GM23248 (cell line): ENCODE data around the gene THOC7. TPM values are rescaled to one million over a fixed set of nuclear protein-coding genes. Genes with fewer than 3 reads are reported as not detected.

Experiments
- DNase-seq: peaks from one replicate; pipeline ENCODE4 v3.0.0-alpha.2; 2015
- H2AFZ ChIP-seq: fragments of 200-600 bp; sonication (generic); 2 replicates; pipeline ENCODE4 v1.6.1; 2016; ENCODE audit warnings: antibody characterized with exemption
- H3F3A ChIP-seq: fragments of 200-600 bp; sonication (generic); 2 replicates; pipeline ENCODE4 v1.6.1; 2016; ENCODE audit warnings: mild to moderate bottlenecking, antibody characterized with exemption, mixed run types; ENCODE audit not compliant: insufficient read depth
- H3K27ac ChIP-seq: fragments of 200-600 bp; sonication (generic); 2 replicates; pipeline ENCODE4 v1.5.1; 2016; ENCODE audit warnings: mild to moderate bottlenecking
- H3K27me3 ChIP-seq: fragments of 200-600 bp; sonication (generic); replicated peaks from 2 replicates; pipeline ENCODE4 v1.6.1; 2016; ENCODE audit warnings: mild to moderate bottlenecking; ENCODE audit not compliant: insufficient read depth
- H3K36me3 ChIP-seq: fragments of 200-600 bp; sonication (generic); 2 replicates; pipeline ENCODE4 v1.6.1; 2016; ENCODE audit warnings: low read depth, mild to moderate bottlenecking
- H3K4me1 ChIP-seq: fragments of 200-600 bp; sonication (generic); 2 replicates; pipeline ENCODE4 v1.6.1; 2016; ENCODE audit warnings: mild to moderate bottlenecking; ENCODE audit not compliant: insufficient read depth
- H3K4me2 ChIP-seq: fragments of 200-600 bp; sonication (generic); one replicate; pipeline ENCODE4 v1.6.1; 2016; ENCODE audit warnings: mild to moderate bottlenecking; ENCODE audit not compliant: unreplicated experiment
- H3K4me3 ChIP-seq: fragments of 200-600 bp; sonication (generic); 2 replicates; pipeline ENCODE4 v1.5.1; 2016; ENCODE audit warnings: mild to moderate bottlenecking
- H3K79me2 ChIP-seq: fragments of 200-600 bp; sonication (generic); 2 replicates; pipeline ENCODE4 v1.6.1; 2016; ENCODE audit warnings: mild to moderate bottlenecking; ENCODE audit not compliant: insufficient read depth
- H3K9ac ChIP-seq: fragments of 200-600 bp; sonication (generic); 2 replicates; pipeline ENCODE4 v1.6.1; 2016; ENCODE audit warnings: mild to moderate bottlenecking
- H3K9me2 ChIP-seq: fragments of 200-600 bp; sonication (generic); 2 replicates; pipeline ENCODE4 v1.6.1; 2016; ENCODE audit warnings: mixed run types, mild to moderate bottlenecking, moderate library complexity; ENCODE audit not compliant: insufficient read depth
- H3K9me3 ChIP-seq: fragments of 200-600 bp; sonication (generic); one replicate; pipeline ENCODE4 v1.6.1; 2017; ENCODE audit warnings: low read depth
- H4K20me1 ChIP-seq: fragments of 200-600 bp; sonication (generic); 2 replicates; pipeline ENCODE4 v1.6.0; 2016; ENCODE audit not compliant: insufficient read depth
- EZH2 ChIP-seq: fragments of 200-600 bp; sonication (generic); IDR thresholded peaks from 2 replicates; pipeline ENCODE4 v1.6.1; 2018; ENCODE audit warnings: antibody characterized with exemption, mild to moderate bottlenecking; ENCODE audit not compliant: insufficient read depth, poor library complexity, severe bottlenecking
- EZH2phosphoT487 ChIP-seq: fragments of 200-600 bp; sonication (generic); IDR thresholded peaks from 2 replicates; pipeline ENCODE4 v1.6.1; 2018; ENCODE audit warnings: antibody characterized with exemption, moderate library complexity, mild to moderate bottlenecking, low read depth; ENCODE audit not compliant: insufficient read depth
- WGBS, 2 experiments: methylation state at CpG; one replicate each; pipeline ENCODE4 v1.1.6; 2015 to 2017; ENCODE audit warnings: low lambda C conversion rate in 2 of 2, low coverage in 1 of 2; ENCODE audit errors: missing lambda C conversion rate in 2 of 2; 5-methylcytosine and 5-hydroxymethylcytosine counted together
- in situ Hi-C: fragments of 300-500 bp; cut with MboI; formaldehyde crosslinking; loops from 2 replicates; pipeline ENCODE4 v1.15.0; 2020
- polyA plus RNA-seq: library from polyadenylated mRNA; unstranded; fragments of >200 nt; fragmentation: Nextera tagmentation; extraction: Ambion mirVana; gene quantifications from 2 replicates; pipeline ENCODE4 v1.2.1, GENCODE V29; 2016
- total RNA-seq: library from RNA; depleted of rRNA; stranded (reverse); fragments of >200 nt; shearing (Covaris generic); gene quantifications from 2 replicates; pipeline ENCODE4 v1.2.3, GENCODE V29; 2014; rRNA removed

Gene THOC7
- total RNA-seq = 54.8 and 71.7 TPM in 2 replicates
- polyA plus RNA-seq = 93.8 and 103 TPM in 2 replicates

DNA sequence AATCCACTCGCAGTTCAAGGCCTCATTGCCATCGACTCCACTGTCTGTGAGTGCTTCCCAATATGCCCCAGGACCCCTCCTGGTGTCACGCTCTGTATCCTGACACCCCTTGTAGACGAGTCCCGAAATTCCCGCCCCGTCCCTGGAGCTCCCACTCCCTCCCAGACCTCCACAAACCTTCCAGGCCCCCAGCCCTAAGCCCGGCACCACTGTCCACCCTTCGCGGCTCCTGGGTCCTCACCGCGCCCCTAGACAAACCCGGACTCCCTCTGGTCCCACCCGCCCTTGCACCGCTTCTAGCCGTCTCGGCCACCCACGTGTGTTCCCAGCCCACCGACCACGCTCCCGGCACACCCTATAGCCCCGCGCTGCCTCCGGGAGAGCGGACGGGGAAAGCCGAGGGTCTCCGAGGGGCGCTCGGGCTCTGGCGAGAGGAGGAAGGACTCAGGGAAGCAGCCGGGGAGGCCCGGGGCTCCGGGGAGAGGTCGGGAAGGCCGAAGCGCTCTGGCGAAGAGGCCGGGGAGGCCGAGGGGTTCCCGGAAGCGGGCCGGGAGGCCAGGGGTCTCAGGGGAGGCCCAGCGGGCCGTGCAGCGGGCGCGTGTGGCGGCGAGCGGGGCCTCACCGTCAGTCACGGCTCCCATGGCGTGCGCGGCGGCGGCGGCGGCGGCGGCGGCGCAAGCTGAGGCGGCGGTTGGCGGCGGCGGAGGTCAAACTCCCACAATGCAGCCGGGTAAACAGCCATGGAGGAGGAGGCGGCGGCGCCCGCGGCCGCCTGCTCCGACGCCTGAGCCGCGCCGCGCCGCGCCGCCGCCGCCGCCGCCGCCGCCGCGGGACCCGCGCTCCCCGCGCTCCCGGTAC lies at the start of gene THOC7, which contains the start of gene ATXN7:
TSS of gene THOC7 (minus strand) at position 656 of the 858 bp plus-strand sequence. CDS start at position 641, 15 bp downstream.
TSS of gene ATXN7 (plus strand) at position 718 of the 858 bp plus-strand sequence. CDS start 48,732 bp downstream, outside the sequence.
- Histone ChIP-seq H3K9me3 (no peaks in the 10 kb centered on the region), H3K27me3 (no peaks in the 10 kb centered on the region), H3K79me2 (peaks cover 95% of the 10 kb centered on the region), H3F3A (peaks cover 6% of the 10 kb centered on the region; the same call in 1 of the 2 replicates), H3K9ac (peak within 1 kb of the TSS; percentile 97), H3K4me1 (peaks cover 10% of the 10 kb centered on the region), H4K20me1 (0 out of 2 replicates have a peak, but pooled peaks cover 5% of the 10 kb centered on the region), H3K4me3 (peak within 1 kb of the TSS; percentile 91), H2AFZ (peak within 1 kb of the TSS; percentile 94), H3K9me2 (no peaks in the 10 kb centered on the region), H3K27ac (peak within 1 kb of the TSS; percentile 58), H3K36me3 (no peaks in the 10 kb centered on the region), H3K4me2 (peak within 1 kb of the TSS; percentile 93)
- in situ Hi-C loops = no loop called here
- no peak for TF ChIP-seq EZH2
- TF ChIP-seq EZH2phosphoT487 = no peak
- peak; percentile 88 for DNase-seq
- WGBS, 2 experiments = 1% methylated on average over 34 to 72 of the region's 98 CpGs

DNA sequence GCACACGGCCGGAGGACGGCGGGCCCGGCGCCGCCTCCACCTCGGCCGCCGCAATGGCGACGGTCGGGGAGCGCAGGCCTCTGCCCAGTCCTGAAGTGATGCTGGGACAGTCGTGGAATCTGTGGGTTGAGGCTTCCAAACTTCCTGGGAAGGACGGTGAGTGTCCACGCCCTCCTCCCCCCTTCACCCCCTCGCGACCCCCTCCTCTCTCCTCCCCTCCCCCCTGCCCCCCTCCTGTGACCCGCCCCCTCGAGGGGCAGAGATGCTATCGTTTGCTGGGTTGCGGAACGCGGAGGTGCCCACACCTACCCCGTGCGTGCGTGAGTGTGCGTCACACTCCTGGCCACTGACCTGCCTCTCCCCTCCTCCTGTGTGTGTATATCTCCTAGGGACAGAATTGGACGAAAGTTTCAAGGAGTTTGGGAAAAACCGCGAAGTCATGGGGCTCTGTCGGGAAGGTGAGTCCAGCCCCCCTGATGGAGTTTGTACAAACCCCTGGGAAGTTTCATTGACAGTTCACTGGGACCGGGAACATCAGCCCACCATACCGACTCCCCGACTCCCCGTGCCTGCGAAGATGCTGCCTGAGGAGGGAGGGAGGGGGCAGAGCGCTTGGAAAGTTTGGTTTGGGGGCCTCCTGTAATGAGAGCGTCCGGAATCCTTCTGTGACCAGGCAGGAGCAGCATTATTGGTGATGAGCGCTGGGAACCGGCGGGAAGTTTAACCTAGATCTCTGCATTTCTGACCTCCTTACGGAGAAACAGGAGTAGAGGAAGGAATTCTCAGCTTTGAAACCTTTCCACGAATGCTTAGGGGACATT lies 49.4 kb upstream of the THOC7 start:
- Histone ChIP-seq H3K79me2 (peaks cover 82% of the 10 kb centered on the region), H3F3A (peaks cover 33% of the 10 kb centered on the region), H3K4me3 (peak overlapping the region; percentile 82), H3K9me2 (no peaks in the 10 kb centered on the region), H3K27me3 (no peaks in the 10 kb centered on the region), H3K9ac (peak overlapping the region; percentile 92), H2AFZ (no peak overlapping the region), H4K20me1 (peaks cover 4% of the 10 kb centered on the region; the same call in 1 of the 2 replicates), H3K9me3 (no peaks in the 10 kb centered on the region), H3K4me2 (peak overlapping the region; percentile 85), H3K4me1 (peaks cover 31% of the 10 kb centered on the region), H3K27ac (peak overlapping the region; percentile 89), H3K36me3 (peaks cover 20% of the 10 kb centered on the region)
- peak; percentile 77 for DNase-seq
- in situ Hi-C loops = no loop called here
- 8 to 14% methylated on average over 27 to 46 of the region's 46 CpGs for WGBS, 2 experiments
- TF ChIP-seq EZH2 (no peak), EZH2phosphoT487 (no peak)

DNA sequence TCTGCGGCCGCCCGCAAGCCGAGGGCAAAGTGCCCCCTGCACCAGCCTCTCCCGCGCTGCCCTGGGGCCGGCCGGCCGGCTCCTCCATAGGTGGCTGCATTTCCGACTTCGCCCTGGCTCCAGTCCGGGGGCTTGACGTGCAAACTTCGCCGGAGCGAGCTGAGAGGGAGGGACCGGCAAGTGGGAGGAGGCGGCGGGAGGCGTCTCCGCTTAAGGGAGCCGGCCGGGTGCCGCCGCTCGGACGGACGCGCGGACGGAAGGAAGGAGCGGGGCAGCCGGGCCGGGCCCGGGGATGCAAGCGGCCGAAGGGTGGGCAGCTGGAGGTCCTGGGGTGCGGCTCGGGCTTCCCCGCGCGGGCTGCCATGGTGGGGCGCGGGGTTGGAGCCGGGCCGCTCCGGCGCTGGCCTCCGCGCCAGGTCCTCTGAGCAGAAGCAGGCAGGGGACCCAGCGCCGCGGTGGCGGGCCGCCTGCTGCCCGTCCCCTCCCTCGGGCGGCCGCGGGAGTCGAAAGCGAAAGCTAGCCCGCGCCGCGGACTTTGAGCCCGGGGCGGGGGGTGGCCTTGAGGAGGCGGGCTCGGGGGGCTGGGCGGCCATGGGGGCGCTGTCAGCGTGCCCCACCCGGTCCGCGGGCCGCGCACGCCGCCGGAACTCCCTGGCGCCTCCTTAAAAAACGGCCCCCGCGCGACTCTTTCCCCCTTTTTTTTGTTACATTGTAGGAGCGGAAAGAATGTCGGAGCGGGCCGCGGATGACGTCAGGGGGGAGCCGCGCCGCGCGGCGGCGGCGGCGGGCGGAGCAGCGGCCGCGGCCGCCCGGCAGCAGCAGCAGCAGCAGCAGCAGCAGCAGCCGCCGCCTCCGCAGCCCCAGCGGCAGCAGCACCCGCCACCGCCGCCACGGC lies 48.5 kb upstream of the THOC7 start, which contains the start of gene SCAANT1:
TSS of gene SCAANT1 (minus strand) at position 511 of the 895 bp plus-strand sequence.
- peaks cover 28% of the 10 kb centered on the region for H3K4me1 ChIP-seq
- H4K20me1 ChIP-seq = no peaks in the 10 kb centered on the region
- 1% methylated on average over 40 to 68 of the region's 115 CpGs for WGBS, 2 experiments
- H3K9me2 ChIP-seq = no peaks in the 10 kb centered on the region
- H3K27me3 ChIP-seq = no peaks in the 10 kb centered on the region
- H3K27ac ChIP-seq = peak within 1 kb of the TSS; percentile 89
- H3F3A ChIP-seq = peaks cover 26% of the 10 kb centered on the region
- H3K9ac ChIP-seq = peak within 1 kb of the TSS; percentile 92
- peak within 1 kb of the TSS; percentile 85 for H3K4me2 ChIP-seq
- peak; percentile 98 for DNase-seq
- no peak for TF ChIP-seq EZH2
- TF ChIP-seq EZH2phosphoT487 = no peak
- peak within 1 kb of the TSS; percentile 68 for H2AFZ ChIP-seq
- no peaks in the 10 kb centered on the region for H3K9me3 ChIP-seq
- peaks cover 81% of the 10 kb centered on the region for H3K79me2 ChIP-seq
- in situ Hi-C loops = no loop called here
- peak within 1 kb of the TSS; percentile 82 for H3K4me3 ChIP-seq
- H3K36me3 ChIP-seq = peaks cover 11% of the 10 kb centered on the region
